HG03354 (cell line): ENCODE results near the gene CACNA1C.

Experiments
- ATAC-seq: cut with Tn5 transposase; IDR thresholded peaks from one replicate; pipeline ENCODE4 v1.9.1; 2021; ENCODE audit warnings: mild to moderate bottlenecking; ENCODE audit not compliant: unreplicated experiment, poor library complexity, severe bottlenecking

CACNA1C gene

GRCh38 chr12:2286047-2286446, 233.3 kb downstream of the CACNA1C start:
- no peak for ATAC-seq

- no peak for ATAC-seq
Observed at GRCh38 chr12:2286461-2287131, 233.8 kb downstream of the CACNA1C start.

GRCh38 chr12:2287151-2287550, 234.4 kb downstream of the CACNA1C start:
- ATAC-seq = no peak

GRCh38 chr12:2287589-2287988, 234.8 kb downstream of the CACNA1C start:
- no peak for ATAC-seq

- no peak for ATAC-seq
Observed at GRCh38 chr12:2288001-2288400, 235.2 kb downstream of the CACNA1C start.

GRCh38 chr12:2288471-2288870, 235.7 kb downstream of the CACNA1C start:
- no peak for ATAC-seq

- ATAC-seq = no peak
Observed at GRCh38 chr12:2288875-2289274, 236.1 kb downstream of the CACNA1C start.

GRCh38 chr12:2289525-2289924, 236.7 kb downstream of the CACNA1C start:
- no peak for ATAC-seq

GRCh38 chr12:2290091-2290490, 237.3 kb downstream of the CACNA1C start:
- ATAC-seq = no peak

GRCh38 chr12:2290516-2291065, 237.8 kb downstream of the CACNA1C start:
- no peak for ATAC-seq

GRCh38 chr12:2291182-2291832, 238.5 kb downstream of the CACNA1C start:
- no peak for ATAC-seq

GRCh38 chr12:2291947-2292346, 239.2 kb downstream of the CACNA1C start:
- no peak for ATAC-seq

- no peak for ATAC-seq
Observed at GRCh38 chr12:2292560-2292959, 239.8 kb downstream of the CACNA1C start.

GRCh38 chr12:2294651-2295475, 242.1 kb downstream of the CACNA1C start:
- no peak for ATAC-seq

GRCh38 chr12:2295941-2296461, 243.2 kb downstream of the CACNA1C start:
- no peak for ATAC-seq

GRCh38 chr12:2297004-2297403, 244.2 kb downstream of the CACNA1C start:
- no peak for ATAC-seq

GRCh38 chr12:2297658-2298057, 244.9 kb downstream of the CACNA1C start:
- ATAC-seq = no peak

GRCh38 chr12:2298556-2299200, 245.9 kb downstream of the CACNA1C start:
- ATAC-seq = no peak

- no peak for ATAC-seq
Observed at GRCh38 chr12:2299206-2299605, 246.4 kb downstream of the CACNA1C start.

- no peak for ATAC-seq
Observed at GRCh38 chr12:2300168-2300567, 247.4 kb downstream of the CACNA1C start.
